PC-9 (cell line): ENCODE measurements around the gene PRKG1. TPM values are rescaled to one million over a fixed set of nuclear protein-coding genes. Genes with fewer than 3 reads are reported as not detected.

Experiments
- BruUV-seq: library from RNA; stranded (reverse); fragments of 400-500 nt; replicated peaks from 2 replicates; lab custom pipeline; 2021; lab: Mats Ljungman, UMichigan
- CTCF ChIA-PET: fragments of 300-600 bp; sonication (Branson Sonifier 250); formaldehyde crosslinking; loops from one replicate; lab custom pipeline; 2022; ENCODE audit warnings: antibody characterized with exemption; lab: Charles Lee
- POLR2A ChIA-PET: fragments of 300-600 bp; sonication (Branson Sonifier 250); formaldehyde crosslinking; loops from one replicate; lab custom pipeline; 2022; ENCODE audit warnings: antibody characterized with exemption; ENCODE audit not compliant: unreplicated experiment; lab: Charles Lee
- DNase-seq, 2 experiments: peaks; one replicate each; pipeline versions ENCODE4 v3.0.0 to v3.0.0-alpha.2; 2015 to 2022; ENCODE audit warnings: mixed read lengths in 1 of 2
- H2AFZ ChIP-seq: fragments of 200-600 bp; sonication (generic); 2 replicates; pipeline ENCODE4 v1.8.1; 2017; ENCODE audit warnings: antibody characterized with exemption
- H3F3A ChIP-seq: fragments of 200-600 bp; sonication (generic); 2 replicates; pipeline ENCODE4 v1.8.1; 2017; ENCODE audit warnings: antibody characterized with exemption, mild to moderate bottlenecking, low read depth; ENCODE audit not compliant: insufficient read depth
- H3K27ac ChIP-seq: fragments of 200-600 bp; sonication (generic); 2 replicates; pipeline ENCODE4 v1.6.1; 2016; ENCODE audit warnings: mixed run types
- H3K27me3 ChIP-seq: fragments of 200-600 bp; sonication (generic); 2 replicates; pipeline ENCODE4 v1.6.1; 2016; ENCODE audit warnings: low read depth, mixed run types; ENCODE audit not compliant: insufficient read depth
- H3K36me3 ChIP-seq: fragments of 200-600 bp; sonication (generic); 2 replicates; pipeline ENCODE4 v1.6.1; 2016; ENCODE audit warnings: low read depth, mixed run types
- H3K4me1 ChIP-seq: fragments of 200-600 bp; sonication (generic); replicated peaks from 2 replicates; pipeline ENCODE4 v1.6.1; 2016; ENCODE audit warnings: mixed run types; ENCODE audit not compliant: insufficient read depth
- H3K4me2 ChIP-seq: fragments of 200-600 bp; sonication (generic); 2 replicates; pipeline ENCODE4 v1.6.1; 2017; ENCODE audit warnings: mixed run types
- H3K4me3 ChIP-seq: fragments of 200-600 bp; sonication (generic); 2 replicates; pipeline ENCODE4 v1.6.1; 2016; ENCODE audit warnings: mixed run types
- H3K79me2 ChIP-seq: fragments of 200-600 bp; sonication (generic); 2 replicates; pipeline ENCODE4 v1.6.1; 2017; ENCODE audit warnings: low read depth, mixed run types
- H3K9me2 ChIP-seq: fragments of 200-600 bp; sonication (generic); 2 replicates; pipeline ENCODE4 v1.8.1; 2017; ENCODE audit warnings: mild to moderate bottlenecking; ENCODE audit not compliant: insufficient read depth
- H3K9me3 ChIP-seq: fragments of 200-600 bp; sonication (generic); 2 replicates; pipeline ENCODE4 v1.8.1; 2016; ENCODE audit warnings: low read depth; ENCODE audit not compliant: insufficient read depth
- H4K20me1 ChIP-seq: fragments of 200-600 bp; sonication (generic); 2 replicates; pipeline ENCODE4 v1.8.1; 2017; ENCODE audit not compliant: insufficient read depth
- CTCF ChIP-seq: fragments of 200-600 bp; sonication (generic); conservative IDR thresholded peaks from 2 replicates; pipeline ENCODE4 v1.6.1; 2017; ENCODE audit warnings: mixed run types, antibody characterized with exemption, mild to moderate bottlenecking, moderate library complexity
- EZH2 ChIP-seq: fragments of 200-600 bp; sonication (generic); IDR thresholded peaks from 2 replicates; pipeline ENCODE4 v1.8.0; 2017; ENCODE audit warnings: antibody characterized with exemption, low read depth
- intact Hi-C: fragments of 100-400 bp; cut with micrococcal nuclease; formaldehyde crosslinking; loops from one replicate; pipeline ENCODE4 v1.10.0; 2022; ENCODE audit not compliant: unreplicated experiment
- total RNA-seq: library from RNA; stranded (reverse); gene quantifications from 2 replicates; pipeline ENCODE4 v1.2.3, GENCODE V29; 2021

The PRKG1 gene
- total RNA-seq, 1 experiment from 2014 or later, result 0.70 TPM

- no peaks in the 10 kb centered on the region for H3K27me3 ChIP-seq
- H3K36me3 ChIP-seq, result no peaks in the 10 kb centered on the region
- ChIA-PET POLR2A (no interaction called here), CTCF (no interaction called here)
- no peak overlapping the region for H3K4me2 ChIP-seq
- no peak for DNase-seq
- no peaks in the 10 kb centered on the region; the same call in 1 of the 2 replicates for H3K9me2 ChIP-seq
- no peak overlapping the region for H2AFZ ChIP-seq
- TF ChIP-seq CTCF (no peak), EZH2 (no peak)
- intact Hi-C loops, result no loop called here
- BruUV-seq, result no TSS peak
- no peak overlapping the region for H3K27ac ChIP-seq
- no peak overlapping the region for H3K4me3 ChIP-seq
- H3K4me1 ChIP-seq, result no peaks in the 10 kb centered on the region
- no peaks in the 10 kb centered on the region for H3F3A ChIP-seq
- peaks cover 5% of the 10 kb centered on the region; the same call in 1 of the 2 replicates for H3K9me3 ChIP-seq
- no peaks in the 10 kb centered on the region for H3K79me2 ChIP-seq
- no peaks in the 10 kb centered on the region for H4K20me1 ChIP-seq
Observed at GRCh38 chr10:52280051-52280450, 1205.8 kb downstream of the PRKG1 start.

GRCh38 chr10:52283174-52283573 lies 1208.9 kb downstream of the PRKG1 start:
- Histone ChIP-seq H3K4me1 (no peaks in the 10 kb centered on the region), H4K20me1 (no peaks in the 10 kb centered on the region), H3K27ac (no peak overlapping the region), H3F3A (no peaks in the 10 kb centered on the region), H3K9me2 (no peaks in the 10 kb centered on the region; the same call in 1 of the 2 replicates), H3K27me3 (no peaks in the 10 kb centered on the region), H3K4me2 (no peak overlapping the region), H3K4me3 (no peak overlapping the region), H3K36me3 (no peaks in the 10 kb centered on the region), H3K9me3 (peaks cover under 1% of the 10 kb centered on the region; the same call in 1 of the 2 replicates), H2AFZ (no peak overlapping the region; the same call in 1 of the 2 replicates), H3K79me2 (no peaks in the 10 kb centered on the region)
- DNase-seq, result no peak
- BruUV-seq, result no TSS peak
- POLR2A ChIA-PET, result no interaction called here
- CTCF ChIA-PET, result no interaction called here
- no peak for TF ChIP-seq CTCF
- no peak for TF ChIP-seq EZH2
- intact Hi-C loops, result no loop called here

- intact Hi-C loops, result no loop called here
- CTCF ChIA-PET, result no interaction called here
- Histone ChIP-seq H2AFZ (no peak overlapping the region; the same call in 1 of the 2 replicates), H3K4me1 (no peaks in the 10 kb centered on the region), H4K20me1 (no peaks in the 10 kb centered on the region), H3K4me3 (no peak overlapping the region), H3F3A (no peaks in the 10 kb centered on the region), H3K27me3 (no peaks in the 10 kb centered on the region), H3K9me2 (no peaks in the 10 kb centered on the region; the same call in 1 of the 2 replicates), H3K9me3 (no peaks in the 10 kb centered on the region), H3K36me3 (no peaks in the 10 kb centered on the region), H3K79me2 (no peaks in the 10 kb centered on the region), H3K4me2 (no peak overlapping the region), H3K27ac (no peak overlapping the region)
- BruUV-seq, result no TSS peak
- POLR2A ChIA-PET, result no interaction called here
- TF ChIP-seq EZH2 (no peak), CTCF (no peak)
- DNase-seq, result no peak
Observed at GRCh38 chr10:52284416-52285013, 1210.2 kb downstream of the PRKG1 start.
